Lung (tissue), 12 donors: ENCODE measurements around the gene BMPER. TPM values are rescaled to one million over a fixed set of nuclear protein-coding genes. Genes with fewer than 3 reads are reported as not detected.

Experiments used
- ATAC-seq: fragments of 200-7000 bp; cut with Tn5 transposase; one replicate; pipeline ENCODE4 v1.9.1; 2020; ENCODE audit warnings: moderate number of reproducible peaks; ENCODE audit not compliant: insufficient read depth, low FRiP score
- DNase-seq, 3 donors: peaks; one replicate each; pipeline ENCODE4 v3.0.0-alpha.2; 2013 to 2017
- H3K27ac ChIP-seq, 2 donors: one replicate each; pipeline ENCODE4 v1.5.1; 2013; ENCODE audit warnings: mild to moderate bottlenecking in 2 of 2, moderate library complexity in 2 of 2, control low read depth in 1 of 2, inconsistent platforms in 1 of 2, low read depth in 1 of 2, low read length in 1 of 2
- H3K27me3 ChIP-seq, 3 donors: one replicate each; pipeline ENCODE4 v1.5.1; 2013; ENCODE audit warnings: low read length in 2 of 3; ENCODE audit not compliant: control insufficient read depth in 3 of 3, insufficient read depth in 3 of 3
- H3K36me3 ChIP-seq, 4 donors: one replicate each; pipeline ENCODE4 v1.5.1; 2013; ENCODE audit warnings: low read length in 4 of 4, mild to moderate bottlenecking in 1 of 4, moderate library complexity in 1 of 4; ENCODE audit not compliant: control insufficient read depth in 4 of 4, insufficient read depth in 4 of 4
- H3K4me1 ChIP-seq, 5 donors: one replicate each; pipeline ENCODE4 v1.5.1; 2013; ENCODE audit warnings: low read length in 5 of 5, mild to moderate bottlenecking in 2 of 5, moderate library complexity in 1 of 5; ENCODE audit not compliant: control insufficient read depth in 5 of 5, insufficient read depth in 5 of 5
- H3K4me3 ChIP-seq: one replicate; pipeline ENCODE4 v1.5.1; 2013; ENCODE audit warnings: mild to moderate bottlenecking, control low read depth, moderate library complexity
- H3K9ac ChIP-seq, 2 donors: one replicate each; pipeline ENCODE4 v1.5.1; 2013; ENCODE audit warnings: low read length in 2 of 2, control low read depth in 1 of 2; ENCODE audit not compliant: insufficient read depth in 1 of 2
- H3K9me3 ChIP-seq, 4 donors: one replicate each; pipeline ENCODE4 v1.5.1; 2013; ENCODE audit warnings: low read length in 3 of 4, mild to moderate bottlenecking in 1 of 4, moderate library complexity in 1 of 4; ENCODE audit not compliant: control insufficient read depth in 4 of 4, insufficient read depth in 3 of 4
- CTCF ChIP-seq: IDR thresholded peaks from 2 replicates; pipeline ENCODE4 v1.5.1; 2012; ENCODE audit warnings: mild to moderate bottlenecking; ENCODE audit errors: control extremely low read depth, extremely low read depth
- WGBS, 2 donors: extraction: QIAGEN DNeasy Blood & Tissue Kit; methylation state at CpG; one replicate each; pipeline ENCODE4 v1.1.7; 2013; 5-methylcytosine and 5-hydroxymethylcytosine counted together
- polyA plus RNA-seq, 2 donors: library from polyadenylated mRNA; stranded (reverse); fragments of 200-250 nt; gene quantifications; one replicate each; pipeline ENCODE4 v1.2.1, GENCODE V29; 2013
- total RNA-seq, 2 donors: library from RNA; depleted of rRNA in 1 of 2; stranded (reverse); fragments of >200 nt in 1 of 2; gene quantifications; one replicate each; pipeline ENCODE4 v1.2.1, GENCODE V29; 2014 to 2021
- donor health status: control.
- donor health status: control.
- donor health status: Bipolar disorder and iron deficiency.
- donor health status: healthy.
- donor health status: DM: yes; HTN: yes; CAD: no.

BMPER gene
- total and polyA plus RNA-seq, 4 donors, result 3.7 to 51.0 (median 9.0) TPM

- no peaks in the 10 kb centered on the region for H3K27me3 ChIP-seq
- TF ChIP-seq CTCF, result no peak
- H3K27ac ChIP-seq, result no peak overlapping the region
- no peak overlapping the region for H3K4me3 ChIP-seq
- DNase-seq (no peak), ATAC-seq (no peak)
- H3K9me3 ChIP-seq, result no peaks in the 10 kb centered on the region
- H3K4me1 ChIP-seq, result no peaks in the 10 kb centered on the region
- H3K36me3 ChIP-seq, result peaks cover 0 to 26% (median 8%) of the 10 kb centered on the region in 4 donors
- no peak overlapping the region for H3K9ac ChIP-seq
- 94 to 96% methylated on average over 5 of the region's 5 CpGs for WGBS, 2 donors
Measured at GRCh38 chr7:33950047-33950714, 44.8 kb downstream of the BMPER start.

- peaks cover 0 to 26% (median 7%) of the 10 kb centered on the region in 4 donors for H3K36me3 ChIP-seq
- H3K9ac ChIP-seq, result no peak overlapping the region
- 93% methylated on average over 3 of the region's 3 CpGs for WGBS, 2 donors
- no peak for TF ChIP-seq CTCF
- H3K4me3 ChIP-seq, result no peak overlapping the region
- H3K27ac ChIP-seq, result no peak overlapping the region
- H3K27me3 ChIP-seq, result no peaks in the 10 kb centered on the region
- no peak for ATAC-seq
- H3K9me3 ChIP-seq, result no peaks in the 10 kb centered on the region
- DNase-seq, result no peak
- no peaks in the 10 kb centered on the region for H3K4me1 ChIP-seq
Measured at GRCh38 chr7:33952824-33953223, 47.5 kb downstream of the BMPER start.

- H3K9me3 ChIP-seq, result peaks cover 0 to 3% (median 0%) of the 10 kb centered on the region in 4 donors
- H3K4me3 ChIP-seq, result no peak overlapping the region
- no peak for DNase-seq
- H3K36me3 ChIP-seq, result peaks cover 0 to 17% (median 0%) of the 10 kb centered on the region in 4 donors
- H3K4me1 ChIP-seq, result no peaks in the 10 kb centered on the region
- no peaks in the 10 kb centered on the region for H3K27me3 ChIP-seq
- WGBS, 2 donors, result 92 to 96% methylated on average over 1 of the region's 1 CpG
- no peak for TF ChIP-seq CTCF
- no peak for ATAC-seq
- no peak overlapping the region for H3K27ac ChIP-seq
- H3K9ac ChIP-seq, result no peak overlapping the region
Measured at GRCh38 chr7:33958104-33958503, 52.8 kb downstream of the BMPER start.
